NCI-H510A treated with DMSO at 0.1 percent for 48 hours (cell line): ENCODE data around the gene MPZL1.

Source experiments
- DNase-seq: peaks from one replicate; lab custom pipeline; 2025; lab: John Stamatoyannopoulos, UW

Gene MPZL1

DNA sequence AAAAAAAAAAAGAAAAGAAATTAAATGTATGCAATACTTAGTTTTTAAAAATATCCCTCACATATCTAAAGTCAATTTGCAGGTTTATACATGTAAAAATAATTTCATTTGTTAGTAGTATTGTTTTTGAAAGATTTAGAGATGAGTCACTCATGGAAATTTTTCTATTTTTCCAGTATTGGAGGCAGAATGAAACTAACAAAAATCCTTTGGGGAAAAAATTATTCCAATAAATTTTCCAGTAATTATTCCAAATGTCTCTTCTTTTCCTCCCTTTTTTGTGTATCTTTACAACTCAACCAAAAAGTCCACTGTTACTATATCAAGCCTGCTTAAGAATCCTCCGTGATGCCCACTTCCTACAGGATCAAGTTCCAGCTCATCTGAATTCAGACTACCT lies 29.9 kb downstream of the MPZL1 start:
- DNase-seq, result no peak

DNA sequence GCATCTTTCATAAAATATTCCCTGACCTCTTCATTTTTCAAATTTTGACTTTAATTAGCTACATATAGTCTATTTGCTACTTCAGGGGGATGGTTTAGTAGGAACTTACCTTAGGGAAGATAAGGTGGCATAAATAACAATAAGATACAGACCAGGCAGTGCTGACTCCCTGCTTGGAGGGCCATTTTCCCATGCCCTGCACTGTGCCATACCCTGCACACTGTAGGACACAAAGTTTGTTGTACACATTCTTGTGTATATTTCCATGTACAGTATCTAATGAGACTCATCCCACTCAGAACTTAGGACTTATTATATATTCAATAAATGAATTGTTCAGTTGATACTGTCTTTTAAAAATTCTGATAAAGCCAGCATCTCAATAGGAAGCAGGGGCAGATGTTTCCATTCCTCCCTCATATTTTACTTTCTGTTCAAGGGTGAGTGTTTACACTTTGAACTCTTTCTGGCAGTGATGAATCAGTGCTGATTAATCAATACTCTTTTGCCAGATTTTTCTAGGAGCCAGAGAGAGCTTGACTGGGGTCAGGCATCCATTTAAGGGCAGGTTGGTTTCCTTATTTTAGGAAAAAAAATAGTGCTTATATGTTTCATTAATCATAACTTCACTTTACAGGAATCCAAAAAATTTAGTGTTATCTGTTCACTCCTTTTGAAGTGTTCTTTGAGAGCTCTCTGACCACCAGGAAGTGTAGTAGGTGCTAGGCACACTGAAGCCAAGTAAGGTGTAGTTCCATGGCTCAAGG lies 30.6 kb downstream of the MPZL1 start:
- no peak for DNase-seq

DNA sequence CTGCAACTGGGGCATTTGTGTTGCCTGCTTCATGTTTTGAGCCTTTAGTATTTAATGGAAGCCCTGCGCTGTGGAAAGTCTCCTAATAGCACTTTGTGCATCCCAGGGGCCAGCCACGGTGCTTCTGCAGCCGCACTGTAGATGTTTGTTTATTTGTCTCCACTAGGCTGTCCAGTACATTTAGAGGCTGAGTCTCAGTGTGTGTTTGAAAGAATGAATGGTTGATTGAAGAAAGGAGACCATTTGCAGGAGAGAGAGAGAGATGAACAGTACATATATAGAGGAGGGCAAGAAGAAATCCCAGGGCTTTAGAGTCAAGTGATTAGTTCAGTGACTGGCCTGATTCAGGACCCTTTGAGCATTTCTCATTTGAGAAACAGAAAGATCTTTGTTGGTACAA lies 33.9 kb downstream of the MPZL1 start:
- no peak for DNase-seq

DNA sequence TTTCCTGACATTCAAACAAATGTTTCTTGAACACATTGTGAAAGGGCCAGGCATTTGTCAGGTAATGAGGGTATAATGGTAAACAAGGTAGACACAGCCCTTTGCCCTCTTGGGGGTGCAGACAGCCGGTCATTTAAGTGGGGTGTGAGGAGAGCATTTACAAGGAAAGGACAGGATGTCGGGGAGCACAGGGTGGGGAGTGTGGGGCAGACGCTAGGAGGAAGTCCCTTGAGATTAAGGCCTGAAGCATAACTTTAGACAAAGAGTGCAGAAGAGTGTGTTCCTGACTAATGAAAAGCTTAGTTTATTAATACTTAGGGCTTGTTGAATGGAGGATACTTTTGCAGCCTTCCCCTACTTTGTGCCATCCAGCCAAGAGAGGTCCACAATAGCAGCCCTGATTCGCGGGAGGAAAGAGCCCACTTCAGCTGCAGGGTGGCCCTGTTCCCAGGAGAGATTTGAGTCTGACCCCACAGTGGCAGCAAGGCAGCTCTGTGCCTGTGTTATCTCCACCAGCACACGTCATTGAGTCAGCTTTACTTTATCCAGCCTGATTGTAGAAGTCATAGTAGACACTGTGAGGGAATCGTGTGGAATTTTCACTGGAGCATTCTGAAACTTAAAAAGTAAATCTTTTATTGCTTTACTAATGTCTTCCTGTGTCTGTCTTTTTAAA lies 35.1 kb downstream of the MPZL1 start:
- DNase-seq, result no peak

DNA sequence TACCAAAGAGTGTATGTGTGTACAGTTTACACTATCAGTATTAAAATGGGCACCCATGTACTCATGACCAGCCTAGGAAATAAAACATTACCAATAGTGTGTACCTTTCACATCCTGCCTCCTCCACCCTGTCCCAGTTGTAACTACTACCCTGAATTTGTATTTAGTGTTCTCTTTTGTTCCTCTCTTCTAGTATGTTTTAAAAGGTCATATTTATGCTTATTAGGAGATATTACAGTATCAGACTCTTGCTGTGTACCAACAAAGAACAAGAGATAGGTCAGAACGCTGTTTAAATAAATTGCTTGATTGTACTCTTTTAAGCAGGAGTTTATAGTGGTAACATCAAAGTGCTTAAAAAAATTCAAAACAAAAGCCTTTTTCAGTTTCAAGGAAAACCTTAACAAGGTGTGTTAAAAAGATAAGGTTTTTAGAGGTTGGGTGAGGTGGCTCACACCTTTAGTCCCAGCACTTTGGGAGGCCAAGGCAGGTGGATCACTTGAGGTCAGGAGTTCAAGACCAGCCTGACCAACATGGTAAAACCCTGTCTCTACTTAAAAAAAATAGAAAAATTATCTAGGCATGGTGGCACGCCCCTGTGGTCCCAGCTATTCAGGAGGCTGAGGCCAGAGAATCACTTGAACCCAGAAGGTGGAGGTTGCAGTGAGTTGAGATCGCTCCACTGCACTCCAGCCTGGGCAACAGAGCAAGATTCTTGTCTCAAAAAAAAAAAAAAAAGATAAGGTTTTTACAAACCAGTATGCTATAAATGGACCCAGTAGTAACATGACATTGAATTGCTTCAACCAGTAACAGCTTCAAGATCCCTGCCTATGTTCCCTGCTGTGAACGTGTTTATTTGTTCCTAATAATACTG lies 35.9 kb downstream of the MPZL1 start:
- DNase-seq, result no peak

DNA sequence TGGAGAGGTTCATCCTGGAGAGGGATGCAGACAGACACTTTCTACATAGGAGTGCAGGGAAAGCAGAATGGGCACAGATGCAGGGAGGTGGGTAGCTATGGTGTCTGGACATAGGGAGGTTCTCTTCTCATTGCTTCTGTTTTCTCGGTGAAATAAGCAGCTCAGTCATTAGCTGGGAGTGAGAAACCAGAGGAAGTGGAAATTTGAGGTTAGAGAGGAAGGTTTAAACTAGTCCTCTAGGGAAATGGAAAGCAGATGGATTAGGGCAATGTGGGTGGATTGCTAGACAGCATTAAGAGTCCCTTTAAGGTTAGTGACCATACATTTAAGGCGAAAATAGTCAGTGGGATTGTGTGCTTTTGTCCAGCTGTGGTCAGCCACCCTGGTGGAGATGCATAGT lies 39.6 kb downstream of the MPZL1 start:
- no peak for DNase-seq

DNA sequence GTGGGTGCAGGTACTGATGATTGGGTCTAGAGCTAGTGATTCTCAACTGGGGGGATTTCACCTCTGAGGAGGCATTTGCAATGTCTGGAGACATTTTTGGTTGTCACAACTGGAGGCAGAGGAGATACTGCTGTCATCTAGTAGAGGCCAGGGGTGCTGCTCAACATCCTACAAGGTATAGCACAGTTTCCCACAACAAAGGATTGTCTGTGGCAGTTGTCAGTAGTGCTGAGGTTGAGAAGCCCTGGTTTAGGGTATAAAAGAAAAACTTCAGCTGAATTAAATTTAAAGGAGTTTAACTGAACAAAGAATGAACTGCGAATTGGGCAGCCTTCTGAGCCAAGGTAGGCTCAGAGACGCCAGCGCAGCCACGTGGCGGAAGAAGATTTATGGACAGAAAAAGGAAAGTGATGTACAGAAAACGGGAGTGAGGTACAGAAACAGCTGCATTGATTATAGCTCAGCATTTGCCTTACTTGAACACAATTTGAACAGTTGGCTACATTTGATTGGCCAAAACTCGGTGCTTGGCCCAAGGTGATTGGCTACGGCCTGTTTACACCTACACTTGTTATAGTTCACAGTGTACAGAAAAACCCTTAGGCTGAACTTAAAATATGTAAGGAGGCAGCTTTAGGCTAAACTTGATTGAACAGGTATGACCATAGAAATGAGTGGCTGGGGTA lies 40.4 kb downstream of the MPZL1 start:
- no peak for DNase-seq

DNA sequence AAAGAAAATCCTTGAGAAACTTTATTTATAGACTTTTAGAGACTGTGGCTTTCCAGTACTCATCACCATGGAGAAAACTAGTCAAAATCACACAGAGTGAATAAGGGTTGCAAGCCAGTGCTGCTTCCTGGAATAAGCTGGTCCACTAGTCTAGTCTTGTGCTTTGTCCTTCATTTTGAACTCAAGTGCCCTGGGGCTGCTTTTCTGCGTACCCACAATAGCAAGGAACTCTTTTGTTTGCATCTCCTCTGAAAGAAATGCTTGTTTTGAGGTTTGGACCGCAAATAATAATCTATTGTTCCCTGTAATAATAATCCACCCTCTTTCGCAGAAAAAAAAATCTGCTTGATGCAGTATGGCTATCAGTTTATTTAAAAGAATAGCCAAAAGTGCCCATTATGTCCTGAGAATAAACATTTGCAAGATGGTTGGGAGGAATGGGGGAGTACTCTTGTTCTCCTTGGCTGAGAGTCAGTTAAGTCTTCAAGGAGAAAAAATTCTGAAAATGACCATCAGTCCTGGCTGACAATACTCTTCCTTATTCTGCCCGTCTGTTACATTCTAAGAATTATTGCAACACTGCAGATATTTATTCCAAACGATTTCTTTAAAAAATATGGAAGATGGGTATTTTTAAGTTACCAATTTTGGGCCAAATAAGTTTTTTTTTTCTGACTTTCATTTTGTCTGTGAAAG lies 41.9 kb downstream of the MPZL1 start:
- no peak for DNase-seq

DNA sequence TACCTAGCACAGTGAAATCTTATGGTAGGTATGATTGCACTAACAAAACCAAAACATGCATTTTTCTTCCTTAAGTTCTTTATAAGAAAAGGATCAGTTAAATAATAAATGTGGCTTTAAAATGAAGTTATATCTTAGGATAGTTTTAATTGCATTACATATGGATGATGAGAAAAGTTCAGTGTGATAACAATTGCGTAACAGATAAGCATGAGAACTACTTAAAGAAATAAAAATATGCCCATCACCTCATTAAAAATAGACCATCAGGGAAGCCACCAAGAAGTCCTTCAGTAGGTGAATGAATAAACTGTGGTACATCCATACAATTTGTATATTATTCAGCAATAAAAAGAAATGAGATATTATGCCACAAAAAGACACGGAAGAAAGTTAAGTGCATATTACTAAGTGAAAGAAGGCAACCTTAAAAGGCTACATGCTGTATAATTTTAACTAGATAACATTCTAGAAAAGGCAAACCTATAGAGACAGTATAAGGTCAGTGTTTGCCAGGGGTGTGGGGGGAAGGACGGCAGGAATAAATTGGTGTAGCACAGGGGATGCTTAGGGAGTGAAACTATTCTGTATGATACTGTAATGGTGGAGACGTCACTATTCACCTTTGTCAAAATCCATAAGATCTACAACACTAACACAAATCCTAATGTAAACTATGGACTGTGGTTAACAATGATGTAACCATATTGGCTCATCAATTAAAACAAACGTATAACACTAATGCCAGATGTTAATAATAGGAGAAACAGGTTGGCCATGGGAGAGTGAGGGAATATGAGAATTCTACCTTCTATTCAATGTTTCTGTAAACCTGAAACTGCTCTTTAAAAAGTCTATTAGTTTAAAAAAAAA lies 42.9 kb downstream of the MPZL1 start:
- no peak for DNase-seq

DNA sequence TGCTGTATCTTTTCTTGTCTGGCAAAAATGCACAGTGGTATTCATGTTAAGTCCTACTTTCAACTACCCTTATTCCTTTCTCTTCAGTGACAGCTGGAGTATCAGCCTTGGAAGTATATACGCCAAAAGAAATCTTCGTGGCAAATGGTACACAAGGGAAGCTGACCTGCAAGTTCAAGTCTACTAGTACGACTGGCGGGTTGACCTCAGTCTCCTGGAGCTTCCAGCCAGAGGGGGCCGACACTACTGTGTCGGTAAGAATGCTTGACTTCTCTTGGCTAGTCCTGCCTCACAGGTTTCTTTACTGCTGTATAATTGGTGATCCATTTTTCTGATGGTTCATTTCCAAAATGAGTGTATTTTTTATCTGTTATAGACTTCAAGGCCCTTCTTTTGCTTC lies 43.7 kb downstream of the MPZL1 start:
- DNase-seq, result no peak

DNA sequence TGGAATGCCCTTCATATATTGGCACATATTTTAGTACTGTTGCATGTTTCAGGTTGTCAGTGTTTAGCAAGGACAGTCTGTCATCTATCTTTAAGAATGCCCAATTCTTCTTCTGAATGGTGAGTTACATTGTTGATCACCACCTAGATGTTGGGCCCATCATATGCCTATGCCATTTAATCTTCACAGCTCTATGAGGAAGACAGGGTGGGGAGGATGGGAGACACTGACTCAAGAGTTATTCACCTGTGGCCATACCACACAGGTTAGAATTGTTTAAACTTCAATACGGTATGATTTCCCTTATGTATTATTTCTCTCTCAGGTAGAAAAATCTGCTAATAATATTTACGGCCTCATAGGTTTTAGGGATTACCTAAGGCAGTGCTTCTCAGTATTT lies 44.8 kb downstream of the MPZL1 start:
- DNase-seq, result no peak

DNA sequence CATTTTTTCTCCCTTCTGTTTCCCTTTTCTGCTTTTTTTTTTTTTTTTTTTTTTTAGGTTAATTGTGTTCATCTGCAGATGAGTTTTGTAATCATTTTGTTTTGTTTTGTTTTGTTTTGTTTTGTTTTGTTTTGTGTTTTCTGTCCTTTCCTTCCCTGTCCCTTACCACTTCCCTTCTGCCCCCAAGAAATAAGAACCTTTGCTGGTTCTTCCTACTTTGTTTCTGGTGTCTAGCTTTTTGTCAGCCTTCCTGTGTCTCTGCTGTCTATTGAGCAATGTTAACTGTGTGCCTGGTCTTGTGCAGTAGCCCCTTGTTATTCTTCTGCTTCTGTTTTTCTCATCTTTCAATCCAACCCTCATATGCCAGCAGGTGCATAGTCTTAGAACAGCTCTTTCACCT lies 46.0 kb downstream of the MPZL1 start:
- no peak for DNase-seq

DNA sequence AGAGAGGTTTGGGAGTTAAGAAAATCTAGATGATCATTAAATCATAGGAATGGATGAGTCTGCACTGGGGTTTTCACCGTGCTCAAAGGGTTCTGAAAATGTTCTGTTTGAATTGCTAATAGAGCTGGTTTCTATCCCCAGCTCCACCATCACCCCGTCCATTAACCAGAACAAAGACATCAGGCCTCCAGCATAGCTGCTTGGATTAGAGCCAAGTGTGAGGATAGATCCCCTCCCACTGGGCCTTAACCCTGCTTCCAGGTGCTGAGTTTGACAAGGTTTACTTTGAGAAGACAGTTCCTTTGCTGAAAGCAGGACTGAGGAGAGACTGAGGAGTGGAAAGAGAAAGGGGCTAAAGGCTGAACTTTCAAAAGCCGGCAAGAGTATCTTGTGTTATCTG lies 48.3 kb downstream of the MPZL1 start:
- no peak for DNase-seq

DNA sequence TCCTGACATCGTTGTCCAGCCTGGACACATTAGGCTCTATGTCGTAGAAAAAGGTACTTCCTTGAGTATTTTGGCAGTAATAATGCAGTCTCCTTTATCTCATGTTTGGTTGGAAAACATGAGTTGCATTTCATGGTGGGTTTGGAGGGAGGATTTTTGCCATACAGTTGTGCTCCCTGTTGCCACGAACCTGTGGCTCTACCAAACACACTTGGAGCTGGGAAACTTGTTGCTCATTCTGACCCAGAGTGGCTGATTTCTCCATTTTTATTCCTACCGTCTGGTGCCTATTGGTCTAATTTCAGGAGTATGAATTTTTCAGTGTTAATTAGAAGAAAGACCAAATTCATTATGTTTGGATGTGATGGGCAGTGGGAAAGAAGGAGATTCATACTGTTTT lies 50.7 kb downstream of the MPZL1 start:
- DNase-seq, result no peak

DNA sequence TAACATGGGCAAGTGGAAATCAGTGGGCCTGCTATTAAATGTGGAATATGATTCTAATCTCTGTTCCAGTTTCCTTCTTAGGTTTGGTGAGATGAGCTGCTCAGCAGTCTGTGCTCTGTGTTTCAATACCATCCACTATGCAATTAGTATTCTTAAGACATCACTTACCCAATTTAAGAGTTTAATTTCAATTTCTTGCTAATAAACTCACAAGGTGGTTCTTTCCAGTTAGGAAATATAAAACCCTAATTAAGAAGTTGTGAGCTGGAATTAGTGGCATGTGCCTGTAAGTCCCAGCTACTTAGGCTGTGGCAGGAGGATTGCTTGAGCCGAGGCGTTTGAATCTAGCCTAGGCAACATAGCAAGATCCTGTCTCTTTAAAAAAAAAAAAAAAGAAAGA lies 51.7 kb downstream of the MPZL1 start:
- DNase-seq, result no peak

DNA sequence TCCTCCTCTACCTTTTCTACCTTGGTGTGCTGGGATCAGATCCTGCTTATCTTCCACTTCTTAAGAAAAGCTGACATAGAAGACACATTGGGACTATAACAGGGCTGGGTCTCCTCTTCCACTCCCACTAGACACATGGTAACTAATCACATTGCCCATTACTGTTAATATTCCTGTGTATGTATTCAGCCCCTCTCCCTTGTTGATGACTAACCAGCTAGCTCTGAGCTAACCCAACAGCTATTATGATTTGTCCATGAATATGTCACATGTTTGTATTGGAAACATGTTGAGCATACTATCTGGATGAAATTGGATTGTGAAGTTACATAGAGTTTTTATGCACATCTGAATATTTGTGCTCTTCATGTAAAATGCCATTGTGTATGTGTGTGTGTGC lies 52.9 kb downstream of the MPZL1 start:
- DNase-seq, result no peak

DNA sequence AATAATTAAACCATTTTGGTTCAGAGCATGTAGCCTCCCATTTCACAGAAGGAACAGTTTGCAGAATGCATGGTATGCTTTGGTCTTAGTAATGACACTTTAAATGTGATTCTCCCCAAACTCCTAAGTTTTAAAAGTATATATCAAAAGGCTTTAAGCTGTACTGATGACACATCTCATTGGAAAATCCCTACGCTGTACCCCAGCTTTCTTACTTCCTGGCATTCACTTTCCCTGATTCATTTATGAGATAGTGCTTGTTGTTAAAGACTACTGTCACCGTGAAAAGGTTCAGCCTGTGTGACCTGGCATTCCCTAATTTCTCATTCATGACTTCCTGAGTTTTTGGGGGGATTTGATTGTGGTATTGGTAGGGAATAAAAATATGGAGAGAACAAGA lies 53.4 kb downstream of the MPZL1 start:
- no peak for DNase-seq

DNA sequence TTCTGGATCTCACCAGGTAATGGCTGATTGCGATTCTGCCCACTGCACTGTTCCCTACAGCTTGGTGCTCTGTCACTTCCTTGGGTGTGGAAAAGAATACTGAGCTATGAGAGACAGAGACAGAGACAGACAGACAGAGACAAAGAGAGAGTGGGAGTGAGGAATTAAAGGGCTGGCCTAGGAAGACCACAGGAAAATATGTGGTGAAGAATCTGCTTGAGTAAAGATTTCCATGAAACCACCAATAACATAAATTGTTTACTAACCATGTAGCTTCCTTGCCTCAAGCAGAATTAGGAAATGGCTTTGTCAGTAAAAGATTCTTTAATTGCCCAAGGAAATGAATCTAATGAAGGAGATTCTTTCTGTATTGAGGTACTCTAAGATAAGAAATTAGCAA lies 54.4 kb downstream of the MPZL1 start:
- no peak for DNase-seq

DNA sequence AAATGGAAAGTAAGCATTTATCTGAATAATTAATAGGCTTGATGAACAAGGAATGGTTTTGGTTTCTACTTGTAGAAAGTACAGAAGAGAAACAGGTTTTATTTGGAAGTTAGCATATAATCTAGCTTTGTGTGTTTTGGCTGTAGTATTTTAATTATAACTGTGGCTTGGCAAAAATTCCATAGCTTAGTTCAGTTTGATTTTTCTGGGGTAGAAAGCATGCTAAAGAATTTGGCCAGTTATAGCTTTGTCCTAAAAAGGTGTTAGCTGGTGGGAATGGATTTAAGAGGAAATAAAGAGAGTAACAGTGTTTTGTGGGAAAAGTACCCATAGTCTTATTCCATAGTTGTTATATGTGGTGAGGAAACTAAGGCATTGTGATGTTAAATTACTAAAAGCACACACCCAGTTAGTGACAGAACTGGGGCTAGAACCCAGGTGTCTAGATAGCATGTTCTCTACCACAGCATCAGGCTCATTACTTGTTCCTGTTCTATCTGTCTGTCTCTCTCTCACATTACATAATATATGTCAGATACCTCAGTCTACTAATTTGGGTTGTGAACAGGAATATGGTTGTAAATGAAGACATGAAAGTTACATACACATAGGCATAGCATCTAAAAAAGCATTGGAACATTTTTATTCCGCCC lies 55.0 kb downstream of the MPZL1 start:
- no peak for DNase-seq

DNA sequence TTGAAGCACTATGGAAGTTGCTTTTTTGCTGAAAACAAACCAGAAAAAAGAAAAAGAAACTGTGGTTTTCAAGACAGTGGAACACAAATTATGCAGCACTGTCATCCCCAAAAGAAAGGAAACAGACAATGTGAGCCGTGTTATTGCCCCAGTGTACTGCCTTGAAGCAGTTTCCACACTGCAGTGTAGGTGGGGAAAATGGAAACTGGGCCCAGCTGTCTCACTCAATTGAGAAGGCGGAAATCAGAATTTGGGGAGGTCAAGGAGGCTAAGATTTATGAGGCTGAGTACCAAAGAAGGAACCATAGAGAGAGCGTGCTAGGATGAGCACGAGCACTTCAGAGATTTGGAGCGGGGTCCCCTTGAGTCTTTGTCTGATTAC lies 55.5 kb downstream of the MPZL1 start:
- no peak for DNase-seq
